T47D (cell line): ENCODE results near the gene BCKDK.
A peak's percentile ranks its signal among the peaks of the same experiment; 100 is the strongest.
"Not testable (repeated sequence)": the region's sequence is repeated elsewhere in the genome, so short reads cannot be mapped to it uniquely, and the experiment has no call there.

Experiments used
- DNase-seq, 2 experiments: peaks; one replicate each; pipeline versions ENCODE4 v3.0.0 to v3.0.0-alpha.2; 2011 to 2012; ENCODE audit warnings: low read depth in 1 of 2, low spot score in 1 of 2
- JUND ChIP-seq: IDR thresholded peaks from 2 replicates; pipeline ENCODE4 v1.6.1; 2012; ENCODE audit warnings: low read depth
- in situ Hi-C: cut with HindIII; loops from 2 replicates; pipeline ENCODE4 v1.10.0; 2016; ENCODE audit warnings: low sequenced_read_pairs, low pct_unique_long_range_greater_than_20kb

The BCKDK gene

DNA sequence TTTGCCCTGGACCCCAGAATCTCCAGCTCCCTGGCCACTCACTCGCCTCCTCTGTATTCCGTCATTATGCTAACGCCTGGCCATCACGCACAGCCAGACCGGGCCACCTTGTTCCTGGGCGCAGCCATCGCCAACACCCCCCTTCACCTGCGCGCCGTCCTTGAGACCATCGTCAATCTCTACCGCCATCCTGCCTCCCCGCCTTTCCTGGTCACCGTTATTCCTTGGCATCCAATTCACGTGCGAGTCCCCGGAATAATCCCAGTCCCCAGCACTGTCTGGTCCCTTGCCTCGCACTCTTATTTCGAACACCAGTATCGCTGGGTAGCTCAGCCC, 14.1 kb upstream of the BCKDK start:
- in situ Hi-C loops, result no loop called here
- no peak for DNase-seq
- no peak for TF ChIP-seq JUND

- TF ChIP-seq JUND, result no peak
- in situ Hi-C loops, result no loop called here
- peak; percentile 89 to 99 for DNase-seq
These were observed 13.6 kb upstream of the BCKDK start, which contains the start of gene VKORC1 for GRCh38 chr16:31094424-31095120. Gene VKORC1, minus strand, starts transcription at chr16:31094797. Its CDS starts 68 bp downstream, at chr16:31094729.

DNA sequence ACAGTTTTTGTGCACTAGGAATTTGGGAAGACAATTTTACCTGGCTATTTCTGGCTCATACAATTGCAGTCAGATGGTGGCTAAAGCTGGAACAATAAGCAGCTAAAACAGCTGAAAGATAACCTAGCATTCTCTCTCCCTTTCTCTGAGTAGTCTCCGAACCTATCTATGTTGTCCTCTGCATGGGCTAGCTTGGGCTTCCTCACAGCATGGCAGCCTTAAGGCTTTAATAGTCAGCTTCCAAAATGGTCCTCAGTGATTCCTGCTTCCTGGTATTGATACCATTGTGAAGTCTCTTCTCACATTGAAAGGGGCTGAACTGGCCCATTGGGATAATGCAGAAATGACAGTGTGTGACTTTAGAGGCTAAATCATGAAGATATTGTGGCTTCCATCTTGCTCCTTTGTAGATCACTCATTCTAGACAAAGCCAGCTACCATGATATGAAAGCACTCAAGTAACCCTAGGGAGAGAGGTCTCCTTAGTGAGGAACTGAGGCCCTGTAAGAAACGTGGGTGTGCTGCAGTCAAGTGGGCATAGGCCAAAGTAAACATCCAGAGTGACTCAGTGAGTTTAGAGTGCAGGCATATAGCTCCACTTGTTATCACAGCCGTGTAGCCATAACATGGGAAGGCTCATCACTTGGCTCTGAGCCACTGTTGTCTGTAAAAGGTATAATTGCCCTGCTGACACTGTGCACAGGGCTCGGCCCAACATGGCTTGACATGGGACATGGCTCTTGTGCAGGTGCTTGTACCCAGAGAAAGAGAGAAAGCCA, 8.1 kb upstream of the BCKDK start:
- no peak for TF ChIP-seq JUND
- in situ Hi-C loops, result no loop called here
- no peak for DNase-seq

GRCh38 chr16:31100876-31101641, 7.1 kb upstream of the BCKDK start:
- in situ Hi-C loops, DNase-seq: not testable (repeated sequence)

GRCh38 chr16:31105677-31106213, 2.4 kb upstream of the BCKDK start:
- peak in 1 of 2 experiments; percentile 76 for DNase-seq
- no peak for TF ChIP-seq JUND
- in situ Hi-C loops, result no loop called here

DNA sequence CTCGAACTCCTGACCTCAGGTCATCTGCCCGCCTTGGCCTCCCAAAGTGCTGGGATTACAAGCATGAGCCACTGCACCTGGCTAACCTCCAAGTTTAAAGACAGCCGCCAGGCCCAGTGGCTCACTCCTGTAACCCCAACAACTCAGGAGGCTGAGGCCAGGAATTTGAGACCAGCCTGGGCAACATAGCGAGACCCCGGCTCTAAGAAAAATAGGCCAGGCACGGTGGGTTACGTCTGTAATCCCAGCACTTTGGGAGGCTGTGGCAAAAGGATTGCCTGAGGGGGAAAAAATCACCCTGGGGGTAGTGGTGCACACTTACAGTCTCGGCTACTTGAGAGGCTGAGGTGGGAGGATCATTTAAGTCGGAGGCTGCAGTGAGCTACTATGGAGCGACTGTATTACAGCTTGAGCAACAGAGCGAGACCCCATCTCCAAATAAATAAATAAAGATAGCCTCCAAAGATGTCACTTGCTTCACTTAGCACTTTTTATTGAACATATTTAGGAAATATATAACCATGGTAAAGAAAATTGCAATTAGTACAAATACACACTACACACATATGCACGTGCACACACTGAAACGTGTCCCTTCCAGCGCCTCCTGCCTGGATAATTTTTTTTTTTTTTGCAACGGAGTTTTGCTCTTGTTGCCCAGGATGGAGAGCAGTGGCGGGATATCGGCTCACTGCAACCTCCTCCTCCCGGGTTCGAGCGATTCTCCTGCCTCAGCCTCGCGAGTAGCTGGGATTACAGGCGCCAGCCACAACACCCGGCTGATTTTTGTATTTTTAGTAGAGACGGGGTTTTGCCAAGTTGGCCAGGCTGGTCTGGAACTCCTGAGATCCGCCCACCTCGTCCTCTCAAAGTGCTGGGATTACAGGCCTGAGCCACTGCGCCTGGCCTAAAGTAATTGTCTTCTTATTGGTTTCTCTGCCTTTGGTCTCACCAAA, 1.4 kb upstream of the BCKDK start:
- in situ Hi-C loops, result no loop called here
- no peak for TF ChIP-seq JUND
- DNase-seq, result no peak

DNA sequence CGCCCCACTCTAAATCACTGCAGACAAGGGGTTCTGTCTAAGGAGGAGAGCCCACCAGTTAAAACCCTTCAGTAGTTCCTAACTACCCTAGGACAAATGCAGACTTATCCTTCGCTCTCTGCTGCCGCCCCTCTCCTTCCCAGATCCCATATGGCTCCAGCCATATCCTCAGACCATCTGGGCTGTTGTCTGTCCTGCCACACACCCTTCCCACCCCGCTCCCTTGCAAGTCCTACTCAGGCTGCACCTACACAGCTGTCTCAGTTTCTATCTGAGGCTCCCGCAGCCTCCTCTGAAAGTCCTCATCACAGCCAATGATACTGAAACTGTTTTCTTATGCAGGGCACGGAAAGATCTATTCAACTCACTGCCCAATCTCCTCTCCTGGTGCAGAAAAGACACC, 720 bp upstream of the BCKDK start:
- TF ChIP-seq JUND, result no peak
- in situ Hi-C loops, result no loop called here
- no peak for DNase-seq

DNA sequence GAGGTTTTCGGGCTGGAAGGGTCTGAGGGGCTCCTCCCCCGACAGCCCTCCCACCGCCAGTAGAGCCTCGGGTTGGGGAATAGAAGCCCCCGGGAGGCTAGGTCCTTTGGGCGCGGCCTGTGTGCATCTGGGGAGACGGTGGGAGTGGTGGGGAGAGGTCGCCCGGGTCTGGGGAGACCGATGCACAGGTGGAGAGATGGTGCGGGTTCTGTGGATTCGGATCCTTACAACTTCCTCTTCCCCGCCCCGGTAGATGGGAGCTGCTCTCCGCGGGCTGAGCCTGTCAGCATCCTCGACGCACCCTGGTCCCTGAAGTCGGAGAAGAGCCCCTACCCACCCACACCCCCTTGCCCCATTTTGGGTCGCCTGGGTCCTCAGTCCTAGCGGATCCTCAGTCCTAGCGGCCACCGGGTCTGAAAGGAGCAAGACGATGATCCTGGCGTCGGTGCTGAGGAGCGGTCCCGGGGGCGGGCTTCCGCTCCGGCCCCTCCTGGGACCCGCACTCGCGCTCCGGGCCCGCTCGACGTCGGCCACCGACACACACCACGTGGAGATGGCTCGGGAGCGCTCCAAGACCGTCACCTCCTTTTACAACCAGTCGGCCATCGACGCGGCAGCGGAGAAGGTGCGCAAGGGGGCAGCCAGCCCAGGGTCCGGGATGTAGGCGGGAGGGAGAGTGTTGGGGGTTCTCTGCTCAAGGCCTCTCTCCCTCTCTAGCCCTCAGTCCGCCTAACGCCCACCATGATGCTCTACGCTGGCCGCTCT, 790 bp downstream of the BCKDK start:
- TF ChIP-seq JUND, result no peak
- no peak for DNase-seq
- in situ Hi-C loops, result no loop called here

- no peak for TF ChIP-seq JUND
- in situ Hi-C loops, result no loop called here
These were observed 1.4 kb downstream of the BCKDK start for GRCh38 chr16:31109622-31110021.

DNA sequence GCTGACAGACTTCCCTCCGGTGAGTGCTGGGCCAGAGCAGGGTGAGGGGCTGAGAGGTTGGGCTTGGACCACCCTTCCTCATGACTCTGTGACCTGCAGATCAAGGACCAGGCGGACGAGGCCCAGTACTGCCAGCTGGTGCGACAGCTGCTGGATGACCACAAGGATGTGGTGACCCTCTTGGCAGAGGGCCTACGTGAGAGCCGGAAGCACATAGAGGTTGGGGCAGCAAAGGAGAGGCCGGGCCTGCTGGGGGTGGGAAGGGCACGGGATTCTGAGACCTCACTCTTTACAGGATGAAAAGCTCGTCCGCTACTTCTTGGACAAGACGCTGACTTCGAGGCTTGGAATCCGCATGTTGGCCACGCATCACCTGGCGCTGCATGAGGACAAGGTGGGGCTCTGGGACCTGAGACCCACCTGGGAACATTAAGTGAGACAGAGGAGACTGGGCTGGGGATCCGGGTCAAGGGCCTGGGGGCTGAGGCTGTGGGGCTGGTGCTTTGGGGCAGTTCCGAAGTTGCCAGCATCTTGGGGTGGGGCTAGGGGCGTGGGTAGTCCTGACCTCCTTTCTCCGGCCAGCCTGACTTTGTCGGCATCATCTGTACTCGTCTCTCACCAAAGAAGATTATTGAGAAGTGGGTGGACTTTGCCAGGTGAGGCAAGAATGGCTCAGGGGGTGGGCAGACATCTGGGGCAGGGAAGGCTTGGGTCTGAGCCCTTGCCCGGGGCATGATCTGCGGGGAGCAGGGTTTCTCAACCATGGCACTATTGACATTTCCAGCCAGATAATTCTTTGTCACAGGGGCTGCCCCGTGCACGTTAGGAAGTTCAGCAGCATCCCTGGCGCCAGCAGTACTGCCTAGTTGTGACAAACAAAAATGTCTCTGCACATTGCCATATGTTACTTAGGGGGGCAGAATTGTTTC, 2.2 kb downstream of the BCKDK start:
- no peak for TF ChIP-seq JUND

More at GRCh38 chr16:31109622-31110021, 1.4 kb downstream of the BCKDK start:
- DNase-seq, result no peak

More for the DNA sequence above, 2.2 kb downstream of the BCKDK start:
- no peak for DNase-seq
- in situ Hi-C loops, result no loop called here
